Smooth muscle cell of the brain vasculature (primary cell): ENCODE measurements around the gene PLCB3.

Source experiments
- DNase-seq: peaks from one replicate; pipeline ENCODE4 v3.0.0-alpha.2; 2012; ENCODE audit warnings: low read depth, low spot score

The PLCB3 gene

GRCh38 chr11:64265176-64266160, 14.1 kb downstream of the PLCB3 start:
- no peak for DNase-seq

- DNase-seq = no peak
Measured at GRCh38 chr11:64266339-64266738, 15.0 kb downstream of the PLCB3 start.

GRCh38 chr11:64267207-64267945, 16.0 kb downstream of the PLCB3 start:
- DNase-seq = no peak

- DNase-seq = no peak
Measured at GRCh38 chr11:64268025-64268892, 16.9 kb downstream of the PLCB3 start.

- no peak for DNase-seq
Measured at GRCh38 chr11:64268893-64269539, 17.7 kb downstream of the PLCB3 start.

GRCh38 chr11:64269540-64270220, 18.4 kb downstream of the PLCB3 start:
- DNase-seq = peak; percentile 99

GRCh38 chr11:64275031-64275800, 23.9 kb downstream of the PLCB3 start:
- DNase-seq = no peak

GRCh38 chr11:64275841-64276240, 24.5 kb downstream of the PLCB3 start:
- DNase-seq = no peak

- DNase-seq = no peak
Measured at GRCh38 chr11:64276653-64277431, 25.5 kb downstream of the PLCB3 start.

GRCh38 chr11:64278576-64279190, 27.4 kb downstream of the PLCB3 start:
- DNase-seq = no peak

- DNase-seq = no peak
Measured at GRCh38 chr11:64281957-64282770, 30.8 kb downstream of the PLCB3 start.

- DNase-seq = no peak
Measured at GRCh38 chr11:64283092-64283491, 31.8 kb downstream of the PLCB3 start.

GRCh38 chr11:64284048-64284961, 33.0 kb downstream of the PLCB3 start, which contains the start of gene BAD:
Gene BAD (minus strand): TSS chr11:64284665. CDS start chr11:64284368, 297 bp downstream.
- peak; percentile 70 for DNase-seq

GRCh38 chr11:64284962-64285884, 33.9 kb downstream of the PLCB3 start, which contains the start of gene GPR137:
Gene GPR137 (plus strand): TSS chr11:64285848. CDS start chr11:64286525, 677 bp downstream.
- no peak for DNase-seq
